GM04504 (cell line): ENCODE results near the gene STK32A.
"Not testable (repeated sequence)": the region's sequence is repeated elsewhere in the genome, so short reads cannot be mapped to it uniquely, and the experiment has no call there.

Experiments used
- DNase-seq: peaks from one replicate; pipeline ENCODE4 v3.0.0-alpha.2; 2012; ENCODE audit warnings: low read depth

STK32A gene

DNA sequence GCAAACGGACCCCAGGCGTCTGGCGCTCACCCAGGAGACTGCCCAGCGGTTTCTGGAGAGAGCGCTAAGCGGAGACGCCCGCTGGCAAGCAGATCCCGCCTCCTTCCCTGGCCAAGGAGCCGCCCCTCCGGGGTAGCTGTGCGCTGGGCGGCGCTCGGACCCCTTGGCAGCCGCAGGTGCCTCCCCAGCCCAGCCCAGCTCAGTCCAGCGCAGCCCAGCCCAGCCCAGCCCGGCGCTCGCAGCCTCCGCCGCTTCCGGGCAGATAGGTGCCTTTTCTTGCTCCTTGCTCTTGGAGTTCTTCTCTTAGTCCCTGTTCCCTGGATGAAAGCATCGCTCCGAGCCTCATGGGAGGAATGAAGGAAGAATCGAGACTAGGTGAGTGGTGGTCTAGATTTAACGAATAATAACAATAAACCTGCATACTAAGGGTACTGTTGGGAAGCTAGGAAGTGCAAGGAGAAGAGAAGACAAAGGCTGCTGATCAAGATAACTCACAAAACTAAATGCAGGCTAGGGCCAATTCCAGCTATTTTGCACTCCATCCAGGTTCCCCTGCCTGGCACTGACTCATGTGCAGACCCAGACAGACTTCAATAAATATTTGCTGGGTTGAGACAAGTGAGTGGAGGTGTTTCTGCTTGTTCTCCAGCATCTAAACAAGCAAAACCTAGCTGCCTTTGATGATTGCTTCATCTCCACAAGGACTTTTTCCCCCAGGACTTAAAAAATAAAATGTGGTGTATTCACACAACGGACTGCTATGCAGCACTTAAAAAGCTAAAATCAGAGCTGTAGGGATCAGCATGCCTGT is at the start of gene STK32A:
Gene STK32A, plus strand, starts transcription at position 202 of the 811 bp plus-strand sequence. CDS start 4,609 bp downstream, outside the sequence.
- DNase-seq: no peak

DNA sequence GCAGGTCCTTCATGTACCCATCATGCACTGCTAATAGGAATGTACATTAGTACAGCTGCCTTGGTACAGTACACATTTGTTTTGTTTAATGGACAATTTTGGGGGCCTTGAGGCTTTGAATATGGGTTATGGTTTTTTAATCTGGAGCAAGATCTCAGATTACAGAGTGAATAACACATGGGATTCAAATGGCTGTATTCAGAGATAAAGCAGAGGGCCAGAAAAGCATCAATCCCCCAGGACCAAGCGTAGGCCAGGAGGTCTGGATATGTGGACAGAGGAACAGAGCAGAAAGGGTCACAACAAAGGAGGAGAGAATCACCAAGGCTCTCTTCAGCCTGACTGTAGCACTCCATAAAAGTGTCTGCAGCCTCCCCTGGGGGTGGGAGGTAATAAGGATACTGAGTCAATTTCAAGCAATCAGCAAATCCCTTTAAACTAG is 47.7 kb upstream of the STK32A start:
- no peak for DNase-seq

DNA sequence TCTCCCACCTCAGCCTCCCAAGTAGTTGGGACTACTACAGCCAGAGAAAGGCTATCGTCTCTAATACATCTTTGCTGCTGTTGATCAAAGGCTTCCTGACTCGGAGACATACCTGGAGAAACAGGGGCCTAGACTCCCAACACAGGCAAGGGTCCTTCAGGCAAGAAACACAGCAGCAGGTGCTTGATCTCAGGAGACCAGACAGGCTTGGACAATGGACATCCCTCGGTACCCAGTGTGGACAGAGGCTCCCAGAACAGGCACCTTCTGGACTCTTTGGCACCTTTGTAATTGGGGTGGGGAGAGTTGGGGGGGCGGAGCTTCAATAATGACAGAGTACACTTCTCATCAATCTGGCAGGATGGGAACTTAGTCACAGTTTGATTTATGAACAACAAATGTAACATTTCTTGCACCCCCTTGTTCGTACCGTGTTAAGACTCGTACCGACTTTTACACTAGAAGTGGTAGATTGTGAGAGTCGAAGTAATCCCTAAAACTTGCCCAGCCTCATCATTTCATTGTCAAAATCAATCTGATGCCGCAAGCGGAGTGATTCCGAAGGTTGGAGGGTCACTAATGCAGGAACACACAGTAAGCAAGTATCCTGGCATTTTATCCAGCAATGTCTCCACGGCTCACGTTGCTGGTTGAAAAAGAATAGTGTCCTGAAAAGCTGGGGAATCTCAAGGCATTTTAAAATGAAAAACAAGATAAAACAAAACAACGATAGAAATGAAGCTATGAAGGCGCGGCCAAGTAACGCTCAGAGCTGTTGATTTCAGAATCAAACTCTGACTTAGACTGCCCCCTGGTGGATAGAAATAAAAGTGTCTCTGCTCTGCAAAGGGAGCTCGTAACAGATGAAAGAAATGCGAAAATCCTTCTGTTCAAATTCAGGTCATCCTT is 46.4 kb upstream of the STK32A start:
- DNase-seq: peak; percentile 30

DNA sequence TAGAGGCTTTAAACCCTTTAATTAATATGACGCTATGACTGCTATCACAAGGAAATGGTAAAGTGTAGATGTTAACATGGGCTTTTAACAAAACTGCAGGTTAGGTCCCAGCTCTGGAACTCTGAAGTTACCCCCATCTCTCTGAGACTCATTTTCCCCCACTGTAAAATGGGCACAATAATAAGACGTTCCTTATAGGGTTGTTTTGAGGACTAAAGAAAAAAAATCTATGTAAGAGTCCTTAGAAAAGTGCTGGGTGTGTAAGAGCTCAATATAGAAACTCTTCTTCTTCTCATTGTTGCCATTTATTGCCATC is 45.8 kb upstream of the STK32A start:
- no peak for DNase-seq

DNA sequence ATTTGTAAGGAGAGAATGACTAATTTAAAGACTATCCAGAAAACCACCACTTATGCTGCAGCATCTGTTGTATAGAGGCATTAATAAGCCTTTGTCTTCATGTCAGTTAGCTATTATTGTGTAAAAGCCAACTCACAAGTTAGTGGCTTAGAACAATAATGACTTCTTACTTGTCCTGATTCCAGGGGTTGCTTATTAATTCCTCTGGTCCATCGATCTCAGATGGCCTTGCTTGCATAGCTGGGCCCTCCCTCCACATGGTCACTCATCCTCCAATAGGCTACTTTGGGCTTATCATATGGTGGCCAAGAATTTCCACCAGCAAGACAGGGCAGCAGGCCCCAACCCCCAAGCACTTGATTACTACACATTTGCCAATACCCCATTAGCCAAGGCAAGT is 44.5 kb upstream of the STK32A start:
- DNase-seq: no peak

DNA sequence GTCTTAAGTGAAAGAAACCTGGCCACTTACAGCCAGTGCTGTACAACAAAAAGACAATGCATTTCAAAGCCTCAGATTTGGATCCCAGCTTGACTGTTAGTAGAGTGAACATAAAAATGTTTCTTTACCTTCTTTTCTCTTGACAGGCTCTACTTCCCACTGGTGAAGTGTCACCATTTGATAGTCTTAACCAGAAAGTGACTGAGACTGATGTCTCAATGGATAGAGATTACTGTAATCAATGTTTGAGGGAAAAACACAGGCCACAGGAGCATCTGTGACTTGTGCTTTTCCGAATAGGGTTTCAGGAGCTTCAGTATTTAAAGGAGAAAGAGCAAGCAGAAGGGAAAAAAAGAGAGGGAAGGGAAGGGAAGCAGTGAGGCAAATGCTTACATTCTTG is 41.7 kb upstream of the STK32A start:
- DNase-seq: no peak

DNA sequence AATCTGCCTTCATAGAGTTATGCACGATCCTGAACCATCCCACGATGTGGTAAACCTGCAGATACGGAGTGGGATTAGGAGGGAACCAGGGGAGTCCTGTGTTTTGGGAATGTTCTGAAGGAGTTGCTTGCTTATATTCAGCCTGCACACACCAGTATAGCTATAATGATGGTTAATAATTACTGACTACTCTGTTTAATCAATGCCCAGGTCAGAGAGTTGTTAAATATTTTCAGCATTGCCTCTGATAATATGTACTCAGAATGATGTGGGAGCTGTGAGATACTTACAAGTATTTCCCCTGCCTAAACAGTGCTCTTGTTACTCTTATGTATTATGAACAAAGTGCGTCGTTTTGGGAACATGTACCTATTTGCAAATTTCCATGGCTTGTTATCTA is 34.8 kb upstream of the STK32A start:
- no peak for DNase-seq

DNA sequence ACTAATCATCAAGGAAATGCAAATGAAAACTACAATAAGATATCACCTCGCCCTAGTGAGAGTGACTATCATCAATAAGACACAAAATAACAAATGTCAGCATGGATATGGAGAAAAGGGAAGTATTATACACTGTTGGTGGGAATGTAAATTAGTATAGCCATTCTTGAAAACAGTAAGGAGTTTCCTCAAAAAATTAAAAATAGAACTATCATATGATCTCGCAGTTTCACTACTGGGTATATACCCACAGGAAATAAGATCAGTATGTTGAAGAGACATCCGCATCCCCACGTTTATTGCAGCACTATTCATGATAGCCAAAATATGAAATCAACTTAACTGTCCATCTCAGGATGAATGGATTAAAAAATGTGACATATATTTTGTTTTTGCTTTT is 31.6 kb upstream of the STK32A start:
- DNase-seq: no peak

DNA sequence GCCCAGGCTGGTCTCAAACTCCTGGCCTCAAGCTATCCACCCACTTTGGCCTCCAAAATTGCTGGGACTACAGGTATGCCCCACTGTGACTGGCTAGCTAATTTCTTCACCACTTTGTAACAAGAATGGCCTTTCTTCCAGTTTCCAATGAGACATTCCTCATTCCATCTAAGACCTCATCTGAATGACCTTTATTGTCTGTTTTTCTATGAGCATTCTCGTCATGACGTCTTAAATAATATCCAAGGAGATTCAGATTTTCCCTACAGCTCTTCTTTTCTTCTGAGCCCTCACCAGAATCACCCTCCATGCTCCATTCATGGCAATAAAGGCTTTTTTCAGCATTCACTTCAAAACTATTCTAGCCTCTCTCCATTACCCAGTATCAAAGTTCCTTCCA is 30.2 kb upstream of the STK32A start:
- no peak for DNase-seq

DNA sequence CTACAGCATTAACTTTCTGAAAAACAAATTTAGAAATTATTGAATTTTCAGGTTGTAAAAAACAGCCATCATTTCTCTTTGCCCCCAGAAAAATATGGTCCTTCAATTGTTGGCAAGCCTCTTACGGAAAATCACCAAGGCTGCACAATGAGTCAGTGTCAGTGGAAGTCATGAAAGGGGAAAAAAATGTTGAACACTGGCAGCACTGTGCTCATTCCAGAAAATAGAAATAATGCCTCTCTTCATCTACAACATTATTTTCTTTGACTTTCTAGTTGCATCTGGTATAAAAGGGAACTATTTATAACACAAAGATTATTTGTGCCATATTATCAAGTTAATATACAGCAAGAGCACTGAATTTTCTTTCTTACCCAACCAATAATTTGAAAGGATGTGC is 26.7 kb upstream of the STK32A start:
- no peak for DNase-seq

DNA sequence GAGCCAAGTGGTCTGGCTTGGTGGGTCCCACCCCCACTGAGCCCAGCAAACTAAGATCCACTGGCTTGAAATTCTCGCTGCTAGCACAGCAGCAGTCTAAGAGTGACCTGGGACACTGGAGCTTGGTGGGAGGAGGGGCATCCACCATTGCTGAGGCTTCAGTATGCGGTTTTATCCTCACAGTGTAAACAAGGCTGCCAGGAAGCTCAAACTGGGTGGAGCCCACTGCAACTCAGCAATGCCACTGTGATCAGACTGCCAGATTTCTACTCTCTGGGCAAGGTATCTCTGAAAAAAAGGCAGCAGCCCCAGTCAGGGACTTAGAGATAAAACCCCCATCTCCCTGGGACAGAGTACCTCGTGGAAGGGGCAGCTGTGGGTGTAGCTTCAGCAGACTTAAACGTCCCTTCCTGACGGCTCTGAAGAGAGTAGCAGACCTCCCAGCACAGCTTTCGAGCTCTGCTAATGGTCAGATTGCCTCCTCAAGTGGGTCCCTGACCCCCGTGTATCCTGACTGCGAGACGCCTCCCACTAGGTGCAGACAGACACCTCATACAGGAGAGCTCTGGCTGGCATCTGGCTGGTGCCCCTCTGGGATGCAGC is 18.2 kb upstream of the STK32A start:
- no peak for DNase-seq

DNA sequence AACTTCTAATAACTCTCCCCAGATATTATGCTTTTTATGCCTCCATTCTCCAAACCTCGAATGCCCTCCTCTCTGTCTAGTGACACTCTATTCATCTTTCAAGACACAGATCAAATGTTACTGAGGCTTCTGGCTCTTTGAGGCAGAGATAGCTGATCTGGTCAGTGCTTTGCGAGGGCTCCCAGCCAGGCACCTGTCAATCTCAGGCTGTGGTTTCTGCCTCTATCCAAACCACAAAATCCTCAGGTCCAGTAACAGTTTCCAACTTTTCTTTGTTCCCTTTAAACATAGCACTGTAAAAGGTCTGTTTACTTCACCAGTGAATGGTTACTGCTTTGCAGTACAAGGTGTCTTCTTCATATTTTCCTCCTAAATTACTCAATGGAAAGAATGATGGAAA is 11.5 kb upstream of the STK32A start:
- no peak for DNase-seq

DNA sequence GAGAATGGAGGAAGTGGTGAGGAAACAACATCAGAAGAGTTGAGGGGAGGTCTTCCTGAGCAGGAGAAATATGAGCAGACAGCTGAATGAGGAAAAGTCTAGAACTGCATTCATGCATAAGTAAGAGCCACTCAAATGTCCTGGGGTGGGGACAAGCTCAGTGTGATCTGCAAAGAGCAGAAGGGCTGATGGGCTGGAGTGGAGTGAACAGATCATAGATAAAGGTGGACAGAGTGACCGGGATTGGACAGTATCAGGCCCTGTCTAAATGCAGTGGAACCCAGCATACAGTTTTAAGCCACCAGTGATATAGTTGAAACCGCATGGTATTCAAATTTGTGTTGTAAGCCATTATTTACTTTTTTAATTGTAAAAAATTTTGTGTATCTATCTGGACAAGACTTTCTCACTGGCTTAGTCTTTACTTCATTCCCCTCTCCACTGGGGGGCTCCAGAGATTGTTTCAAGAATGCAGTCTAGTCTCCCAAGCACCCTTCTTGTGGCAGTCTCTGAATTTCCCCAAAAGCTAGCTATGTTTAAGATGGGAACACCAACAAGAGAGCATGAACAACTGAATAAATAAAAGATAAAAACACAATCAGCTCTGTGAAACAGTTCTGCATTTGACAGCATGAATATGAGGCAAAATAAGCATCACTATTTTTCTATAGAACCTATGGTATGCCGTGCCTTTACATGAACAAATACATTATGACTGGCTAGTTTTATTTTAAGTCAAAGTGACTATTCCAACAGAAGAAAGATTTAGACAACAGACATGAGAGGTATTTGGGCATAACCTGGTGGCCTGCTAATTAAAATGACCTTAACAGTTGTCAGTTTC is 10.7 kb upstream of the STK32A start:
- peak; percentile 19 for DNase-seq

DNA sequence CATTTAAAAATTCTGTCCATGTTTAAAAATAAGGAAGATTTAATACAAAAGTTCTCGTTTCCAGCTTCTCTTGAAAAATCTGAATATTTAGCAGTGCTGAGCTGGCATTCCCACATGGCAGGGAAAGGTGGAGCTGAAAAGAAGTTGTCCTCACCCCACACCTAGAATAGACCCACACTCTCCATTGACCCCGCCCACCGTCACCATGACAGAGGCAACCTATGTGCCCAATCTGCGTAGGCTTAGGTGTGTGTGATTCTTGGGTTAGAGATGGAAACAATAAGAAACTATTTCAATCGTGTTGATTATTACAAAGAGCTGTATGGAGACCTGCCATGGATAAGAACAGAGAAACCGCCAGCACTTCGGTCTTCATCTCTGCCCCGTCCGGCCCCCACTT is 8.9 kb upstream of the STK32A start:
- DNase-seq: no peak

DNA sequence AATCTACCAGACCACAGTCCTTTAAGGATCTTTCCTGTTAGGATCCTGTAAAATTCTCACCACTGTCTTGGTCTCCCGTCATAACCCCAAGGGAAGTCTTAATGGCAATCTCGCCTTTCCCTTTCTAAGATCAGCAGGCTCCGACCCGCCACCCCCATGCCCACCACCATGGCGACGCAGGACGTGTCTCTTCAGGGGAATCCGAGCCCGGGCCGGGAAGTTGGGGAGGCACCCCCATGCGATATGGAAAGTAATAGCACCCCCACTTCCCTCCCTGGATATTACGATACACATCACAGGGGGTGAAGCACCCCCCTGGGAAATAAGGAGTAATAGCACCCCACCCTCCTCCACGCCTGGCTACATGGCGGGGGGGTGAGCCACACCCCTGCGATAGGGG is 8.3 kb upstream of the STK32A start:
- no peak for DNase-seq

DNA sequence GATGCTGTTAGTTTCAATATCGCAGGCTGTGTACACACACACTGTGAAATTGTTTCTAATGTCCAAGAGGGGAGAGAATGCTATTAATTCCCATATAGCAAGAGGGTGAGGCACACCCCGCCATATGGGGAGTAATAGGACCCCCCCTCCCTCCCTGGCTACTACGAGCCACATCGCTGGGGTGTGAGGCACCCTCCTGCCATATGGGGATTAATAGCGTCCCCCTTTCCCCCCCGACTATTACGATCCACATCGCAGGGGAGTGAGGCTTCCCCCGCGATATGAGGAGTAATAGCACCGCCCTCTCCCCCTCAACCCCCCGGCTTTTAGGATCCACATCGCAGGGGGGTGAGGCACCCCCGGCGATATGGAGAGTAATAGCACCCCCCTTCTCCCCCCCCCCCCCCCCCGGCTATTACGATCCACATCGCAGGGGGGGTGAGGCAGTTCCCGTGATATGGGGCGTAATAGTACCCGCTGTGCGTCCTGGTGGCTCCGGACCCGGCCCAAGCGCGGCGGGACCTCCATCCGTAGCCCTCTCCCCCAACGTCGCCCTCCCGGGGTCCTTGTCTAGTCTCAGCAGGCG is 494 bp upstream of the STK32A start:
- DNase-seq: no peak

DNA sequence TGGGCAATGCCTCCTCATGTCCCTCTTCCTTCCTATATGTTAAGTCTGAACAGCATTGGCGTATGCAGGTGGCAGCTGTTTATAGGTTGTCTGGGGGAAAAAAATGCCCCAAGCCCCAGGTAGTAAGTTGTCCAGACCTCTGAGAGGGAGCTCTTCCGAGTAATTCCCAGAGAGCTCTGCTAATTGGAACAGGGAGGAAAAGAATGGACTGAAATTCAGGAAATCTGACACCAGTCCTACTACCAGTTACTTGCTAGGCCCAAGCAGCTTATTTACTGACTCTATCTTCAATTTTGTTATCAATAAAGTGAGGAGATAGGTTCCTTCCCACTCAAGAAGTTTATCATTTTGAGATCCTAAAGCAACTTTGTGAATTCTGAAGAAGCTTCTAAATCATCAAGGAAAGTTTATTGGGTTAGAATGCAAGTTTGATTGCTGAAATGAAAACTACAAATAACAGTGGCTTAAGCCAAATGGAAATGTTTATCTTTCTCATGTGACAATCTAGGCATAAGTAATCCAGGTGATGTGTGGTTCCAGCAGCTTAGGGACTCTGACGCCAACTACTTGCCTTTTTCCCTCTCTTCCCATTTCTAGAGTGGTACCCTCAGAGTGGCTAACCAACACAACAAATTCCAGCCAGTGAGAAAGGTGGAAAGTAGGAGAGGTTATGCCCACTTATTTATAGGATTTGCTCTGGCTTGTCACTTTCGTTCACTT is 5.6 kb downstream of the STK32A start:
- DNase-seq: no peak

DNA sequence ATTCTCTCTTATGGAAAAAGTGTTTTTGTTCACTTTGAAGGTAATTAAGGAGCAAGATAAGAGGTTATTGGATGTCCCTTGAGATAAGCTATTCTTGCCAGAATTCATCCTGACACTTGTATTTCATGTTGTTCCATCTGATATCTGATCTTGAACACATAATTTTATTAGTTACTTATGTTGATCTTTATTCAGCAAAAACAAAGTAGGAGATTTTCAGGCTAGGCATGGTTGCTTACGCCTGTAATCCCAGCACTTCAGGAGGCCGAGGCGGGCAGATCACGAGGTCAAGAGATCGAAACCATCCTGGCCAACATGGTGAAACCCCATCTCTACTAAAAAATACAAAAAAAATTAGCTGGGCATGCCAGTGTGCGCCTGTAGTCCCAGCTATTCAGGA is 8.4 kb downstream of the STK32A start:
- DNase-seq: not testable (repeated sequence)

DNA sequence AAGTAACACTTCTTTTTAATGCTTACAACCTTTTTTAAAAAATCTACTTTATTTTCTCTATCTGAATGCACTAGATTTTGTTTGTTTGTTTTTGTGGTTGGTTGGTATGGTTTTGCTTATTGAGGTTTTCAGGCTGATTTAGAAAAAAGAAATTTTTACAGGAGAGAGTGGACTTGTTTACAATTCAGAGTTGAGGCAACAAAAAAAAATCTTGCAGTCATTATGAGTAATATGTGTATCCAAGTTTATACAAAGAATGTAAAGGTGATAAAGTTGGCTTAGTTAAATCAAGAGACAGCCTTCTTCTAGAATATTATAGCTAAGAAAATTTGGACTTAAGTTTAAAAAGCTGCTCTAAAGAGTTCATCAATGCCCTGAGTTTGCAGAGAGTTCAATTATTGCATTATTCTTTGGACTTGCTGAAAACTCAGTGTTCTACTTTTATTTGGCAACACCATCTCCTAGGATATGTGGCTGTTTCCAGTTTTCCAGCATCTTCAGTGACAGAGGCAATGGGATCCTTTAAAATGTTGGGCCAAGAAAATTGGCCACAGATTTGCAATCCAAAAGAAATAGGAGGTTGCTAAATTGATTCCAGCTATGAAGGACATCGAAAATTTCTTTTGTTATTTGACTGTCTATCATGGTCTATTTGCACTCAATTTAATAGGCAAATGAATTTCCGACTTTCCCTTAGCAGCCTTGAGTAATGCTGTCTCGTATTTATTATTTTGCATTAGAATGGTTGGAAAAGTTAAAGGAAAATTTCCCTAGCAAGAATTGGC is 10.7 kb downstream of the STK32A start:
- no peak for DNase-seq

DNA sequence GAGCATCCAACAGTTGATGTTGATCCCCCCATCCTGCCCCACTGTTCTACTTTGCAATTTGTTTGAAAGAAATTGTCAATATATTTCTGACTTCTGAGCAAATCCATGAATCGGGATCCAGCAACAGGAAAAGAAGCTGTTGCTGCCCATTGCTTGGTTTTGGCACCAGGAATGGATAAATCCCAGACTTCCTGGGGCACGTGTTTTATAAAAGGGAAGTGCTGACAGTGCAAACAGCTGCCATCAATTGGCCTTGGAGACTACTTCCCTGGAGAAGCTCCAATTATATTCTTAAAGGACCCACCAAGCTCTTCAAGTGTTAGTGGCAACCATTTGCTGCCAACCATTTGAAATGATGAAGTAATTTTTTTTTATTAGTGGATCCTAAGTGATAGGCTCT is 13.7 kb downstream of the STK32A start:
- no peak for DNase-seq
